A673 (cell line): ENCODE results near the gene RANBP10. TPM values are rescaled to one million over a fixed set of nuclear protein-coding genes. Genes with fewer than 3 reads are reported as not detected.

Experiments
- BruUV-seq: library from RNA; stranded (reverse); fragments of 400-500 nt; replicated peaks from 2 replicates; lab custom pipeline; 2021; lab: Mats Ljungman, UMichigan
- CTCF ChIA-PET: fragments of 300-600 bp; sonication (Branson Sonifier 250); formaldehyde crosslinking; loops from one replicate; lab custom pipeline; 2022; ENCODE audit warnings: antibody characterized with exemption; lab: Charles Lee
- POLR2A ChIA-PET: fragments of 300-600 bp; sonication (Branson Sonifier 250); formaldehyde crosslinking; loops from one replicate; lab custom pipeline; 2022; ENCODE audit warnings: antibody characterized with exemption; ENCODE audit not compliant: low non-redundant PET; lab: Charles Lee
- DNase-seq: peaks from one replicate; pipeline ENCODE4 v3.0.0-alpha.2; 2015; ENCODE audit warnings: low spot score
- H3K27ac ChIP-seq: fragments of 200-600 bp; sonication (generic); 2 replicates; pipeline ENCODE4 v1.5.1; 2016; ENCODE audit warnings: mixed run types, low read depth, mild to moderate bottlenecking, mixed read lengths, antibody characterized with exemption, low read length; ENCODE audit not compliant: poor library complexity, severe bottlenecking
- H3K27me3 ChIP-seq: fragments of 200-600 bp; sonication (generic); replicated peaks from 2 replicates; pipeline ENCODE4 v1.6.1; 2017; ENCODE audit warnings: mixed run types, low read depth, mild to moderate bottlenecking, mixed read lengths, antibody characterized with exemption, low read length; ENCODE audit not compliant: insufficient read depth, poor library complexity
- H3K36me3 ChIP-seq: fragments of 200-600 bp; sonication (generic); 2 replicates; pipeline ENCODE4 v1.6.1; 2016; ENCODE audit warnings: mixed run types, mild to moderate bottlenecking, mixed read lengths, antibody characterized with exemption, low read length; ENCODE audit not compliant: insufficient read depth, poor library complexity, severe bottlenecking
- H3K4me1 ChIP-seq: fragments of 200-600 bp; sonication (generic); 2 replicates; pipeline ENCODE4 v1.6.1; 2017; ENCODE audit warnings: mixed run types, mild to moderate bottlenecking, mixed read lengths, antibody characterized with exemption, low read length; ENCODE audit not compliant: insufficient read depth, poor library complexity, severe bottlenecking
- H3K4me3 ChIP-seq: fragments of 200-600 bp; sonication (generic); 2 replicates; pipeline ENCODE4 v1.5.1; 2016; ENCODE audit warnings: low read depth, mixed run types, mild to moderate bottlenecking, mixed read lengths, low read length; ENCODE audit not compliant: poor library complexity, severe bottlenecking
- H3K9me3 ChIP-seq: fragments of 200-600 bp; sonication (generic); 2 replicates; pipeline ENCODE4 v1.6.1; 2016; ENCODE audit warnings: mixed run types, low read depth, mild to moderate bottlenecking, mixed read lengths, antibody characterized with exemption, low read length; ENCODE audit not compliant: poor library complexity, severe bottlenecking
- CTCF ChIP-seq: fragments of 300-800, 200-600 bp; sonication (generic); conservative IDR thresholded peaks from 2 replicates; pipeline ENCODE4 v1.5.1; 2017; ENCODE audit warnings: low read depth, mild to moderate bottlenecking, antibody characterized with exemption, low read length, moderate library complexity, mixed read lengths
- EZH2 ChIP-seq: fragments of 200-600 bp; sonication (generic); IDR thresholded peaks from 2 replicates; pipeline ENCODE4 v1.6.1; 2017; ENCODE audit warnings: borderline replicate concordance, low read depth, mild to moderate bottlenecking, mixed read lengths, antibody characterized with exemption, low read length; ENCODE audit not compliant: poor library complexity, severe bottlenecking
- intact Hi-C: fragments of 100-400 bp; cut with micrococcal nuclease; formaldehyde crosslinking; loops from one replicate; pipeline ENCODE4 v1.10.0; 2022; ENCODE audit not compliant: unreplicated experiment
- total RNA-seq: library from RNA; stranded (reverse); gene quantifications from 2 replicates; pipeline ENCODE4 v1.2.3, GENCODE V29; 2021

RANBP10 gene
- total RNA-seq, 1 experiment from 2014 or later = 28.0 TPM

DNA sequence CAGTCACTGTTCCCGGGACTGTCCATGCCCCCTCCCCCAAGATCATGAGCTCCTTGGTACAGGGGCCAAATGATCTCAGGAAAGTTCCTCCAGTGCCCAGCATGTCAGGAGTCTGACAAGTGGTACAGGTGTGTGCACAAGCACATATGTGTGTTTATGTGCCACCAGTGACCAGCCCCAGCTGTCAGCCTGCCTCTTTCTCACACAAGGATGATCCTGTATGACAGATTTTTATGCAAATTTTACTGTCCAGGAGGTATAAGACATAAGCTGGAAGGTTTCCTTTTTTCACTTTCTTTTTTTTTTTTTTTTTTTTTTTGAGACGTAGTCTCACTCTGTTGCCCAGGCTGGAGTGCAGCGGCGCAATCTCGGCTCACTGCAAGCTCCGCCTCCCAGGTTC is 55.9 kb downstream of the RANBP10 start:
- Histone ChIP-seq H3K4me1 (no peaks in the 10 kb centered on the region), H3K9me3 (no peaks in the 10 kb centered on the region), H3K4me3 (no peak overlapping the region), H3K27me3 (no peaks in the 10 kb centered on the region), H3K27ac (no peak overlapping the region), H3K36me3 (no peaks in the 10 kb centered on the region)
- CTCF ChIA-PET = no interaction called here
- POLR2A ChIA-PET = no interaction called here
- intact Hi-C loops = no loop called here
- no peak for DNase-seq
- no TSS peak for BruUV-seq
- TF ChIP-seq CTCF (no peak), EZH2 (no peak)

DNA sequence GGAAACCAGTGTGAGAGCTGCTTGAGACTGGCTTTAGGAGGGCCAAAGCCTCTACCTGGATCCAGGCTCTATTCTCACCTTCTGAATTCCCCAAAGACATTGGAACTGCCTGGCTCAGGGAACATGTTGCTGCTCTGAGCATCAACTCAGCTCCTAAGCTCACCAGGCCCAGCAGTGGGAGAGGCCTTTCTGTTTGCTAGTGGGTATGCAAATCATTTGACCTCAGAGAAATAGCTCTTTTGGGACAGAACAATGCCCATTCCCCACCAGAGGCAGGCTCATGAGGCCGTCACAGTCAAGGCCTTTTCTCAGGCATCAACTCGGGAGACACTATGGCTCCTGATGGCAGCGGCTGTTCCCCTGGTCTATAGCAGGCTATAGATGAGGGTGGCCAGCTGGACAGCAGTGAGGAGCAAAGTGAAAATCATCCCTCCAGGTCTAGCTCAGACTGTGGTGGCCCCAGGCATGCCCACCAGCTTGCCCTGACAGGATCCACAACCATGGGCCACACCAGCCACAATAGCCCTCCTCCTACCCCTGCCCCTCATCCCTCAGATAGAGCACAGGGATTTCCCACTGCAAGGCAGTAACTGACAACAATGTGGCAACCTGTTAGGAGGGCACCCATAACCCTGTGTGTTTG is 56.8 kb downstream of the RANBP10 start:
- CTCF ChIA-PET = no interaction called here
- Histone ChIP-seq H3K9me3 (no peaks in the 10 kb centered on the region), H3K4me3 (no peak overlapping the region), H3K4me1 (no peaks in the 10 kb centered on the region), H3K27me3 (no peaks in the 10 kb centered on the region), H3K27ac (no peak overlapping the region), H3K36me3 (no peaks in the 10 kb centered on the region)
- DNase-seq = no peak
- POLR2A ChIA-PET = no interaction called here
- intact Hi-C loops = no loop called here
- BruUV-seq = no TSS peak
- no peak for TF ChIP-seq CTCF

DNA sequence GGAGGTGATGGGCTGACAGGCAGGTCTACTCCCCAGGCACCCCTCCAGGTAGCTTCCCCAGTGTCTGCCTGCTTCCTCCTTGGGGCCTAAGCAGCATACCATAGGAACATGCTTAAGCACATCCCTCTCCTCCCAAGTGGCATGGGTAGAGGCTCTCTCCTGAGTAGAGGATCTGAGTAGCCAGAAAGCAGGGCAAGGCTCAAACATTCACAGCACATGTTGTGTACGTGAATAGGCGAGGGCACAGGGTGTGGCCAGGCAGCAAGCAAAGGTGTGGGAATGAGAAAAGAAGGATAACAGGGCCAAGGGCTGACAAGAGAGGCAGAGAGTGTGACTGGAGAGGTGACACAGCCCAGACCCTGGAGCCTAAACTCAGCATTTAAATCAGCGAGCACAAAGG is 57.5 kb downstream of the RANBP10 start:
- intact Hi-C loops = no loop called here
- H3K36me3 ChIP-seq = no peaks in the 10 kb centered on the region
- no peaks in the 10 kb centered on the region for H3K4me1 ChIP-seq
- ChIA-PET POLR2A (no interaction called here), CTCF (no interaction called here)
- no peaks in the 10 kb centered on the region for H3K9me3 ChIP-seq
- no peak overlapping the region for H3K27ac ChIP-seq
- TF ChIP-seq CTCF = no peak
- TF ChIP-seq EZH2 = no peak
- H3K4me3 ChIP-seq = no peak overlapping the region
- no peaks in the 10 kb centered on the region for H3K27me3 ChIP-seq
- no peak for DNase-seq
- no TSS peak for BruUV-seq
